Peyer's patch (tissue), 4 donors: Measurements from ENCODE around the gene CTSW.

Experiments
- CTCF ChIP-seq, 6 experiments: fragments of 450-650 bp in 4 of 6; fragments of 200-600 bp in 2 of 6; sonication (generic) in 1 of 6; IDR thresholded peaks; one replicate each; pipeline ENCODE4 v1.5.1; 2017 to 2019; ENCODE audit warnings: antibody characterized with exemption in 6 of 6, mild to moderate bottlenecking in 3 of 6, moderate library complexity in 1 of 6
- POLR2A ChIP-seq, 2 donors: fragments of 450-650 bp; IDR thresholded peaks; one replicate each; pipeline ENCODE4 v1.5.1; 2017; ENCODE audit warnings: antibody characterized with exemption in 2 of 2, mild to moderate bottlenecking in 2 of 2, moderate library complexity in 2 of 2

GRCh38 chr11:65850217-65851082 is 29.2 kb upstream of the CTSW start:
- TF ChIP-seq CTCF (IDR thresholded peaks at IDR 0.05) (no peak), POLR2A (IDR thresholded peaks at IDR 0.05) (no peak)
